ENCODE measurements around the gene BOK. TPM values are rescaled to one million over a fixed set of nuclear protein-coding genes. Genes with fewer than 3 reads are reported as not detected.

BOK gene
- total RNA-seq, 1 donor from 2014 or later = 6.9 TPM

DNA sequence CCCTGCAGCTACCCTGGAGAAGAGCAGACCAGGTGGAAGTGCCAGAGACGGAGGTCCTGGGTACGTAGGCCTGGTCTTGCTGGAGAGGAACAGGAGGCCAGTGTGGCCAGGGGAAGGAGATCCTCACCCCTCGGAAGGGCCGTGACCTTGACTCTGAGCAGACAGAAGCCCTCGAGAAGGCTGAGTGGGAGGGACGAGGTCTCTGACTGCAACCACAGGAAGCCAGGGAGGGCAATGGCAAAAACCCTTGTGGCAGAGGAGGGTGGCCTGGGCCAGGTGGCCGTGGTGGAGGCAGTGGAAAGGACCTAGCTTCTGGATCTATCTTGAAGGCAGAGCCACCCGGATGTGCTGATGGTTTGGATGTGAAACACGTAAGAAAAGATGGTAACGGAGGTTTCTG, 50.3 kb downstream of the BOK start:
- Mint-ChIP-seq H3K4me1 (peaks cover 28% of the 10 kb centered on the region), H3K4me3 (peak overlapping the region; percentile 60), H3K27ac (ENCODE audit: unreplicated experiment) (no peak overlapping the region), H3K9me3 (no peaks in the 10 kb centered on the region), H3K27me3 (ENCODE audit: low read depth) (no peaks in the 10 kb centered on the region), H3K36me3 (ENCODE audit: low read depth) (no peaks in the 10 kb centered on the region)
- TF ChIP-seq, protein P1, sequence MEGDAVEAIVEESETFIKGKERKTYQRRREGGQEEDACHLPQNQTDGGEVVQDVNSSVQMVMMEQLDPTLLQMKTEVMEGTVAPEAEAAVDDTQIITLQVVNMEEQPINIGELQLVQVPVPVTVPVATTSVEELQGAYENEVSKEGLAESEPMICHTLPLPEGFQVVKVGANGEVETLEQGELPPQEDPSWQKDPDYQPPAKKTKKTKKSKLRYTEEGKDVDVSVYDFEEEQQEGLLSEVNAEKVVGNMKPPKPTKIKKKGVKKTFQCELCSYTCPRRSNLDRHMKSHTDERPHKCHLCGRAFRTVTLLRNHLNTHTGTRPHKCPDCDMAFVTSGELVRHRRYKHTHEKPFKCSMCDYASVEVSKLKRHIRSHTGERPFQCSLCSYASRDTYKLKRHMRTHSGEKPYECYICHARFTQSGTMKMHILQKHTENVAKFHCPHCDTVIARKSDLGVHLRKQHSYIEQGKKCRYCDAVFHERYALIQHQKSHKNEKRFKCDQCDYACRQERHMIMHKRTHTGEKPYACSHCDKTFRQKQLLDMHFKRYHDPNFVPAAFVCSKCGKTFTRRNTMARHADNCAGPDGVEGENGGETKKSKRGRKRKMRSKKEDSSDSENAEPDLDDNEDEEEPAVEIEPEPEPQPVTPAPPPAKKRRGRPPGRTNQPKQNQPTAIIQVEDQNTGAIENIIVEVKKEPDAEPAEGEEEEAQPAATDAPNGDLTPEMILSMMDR (conservative IDR thresholded peaks at IDR 0.05) = no peak
- no peak for DNase-seq (ENCODE audit: low read depth, low spot score)

DNA sequence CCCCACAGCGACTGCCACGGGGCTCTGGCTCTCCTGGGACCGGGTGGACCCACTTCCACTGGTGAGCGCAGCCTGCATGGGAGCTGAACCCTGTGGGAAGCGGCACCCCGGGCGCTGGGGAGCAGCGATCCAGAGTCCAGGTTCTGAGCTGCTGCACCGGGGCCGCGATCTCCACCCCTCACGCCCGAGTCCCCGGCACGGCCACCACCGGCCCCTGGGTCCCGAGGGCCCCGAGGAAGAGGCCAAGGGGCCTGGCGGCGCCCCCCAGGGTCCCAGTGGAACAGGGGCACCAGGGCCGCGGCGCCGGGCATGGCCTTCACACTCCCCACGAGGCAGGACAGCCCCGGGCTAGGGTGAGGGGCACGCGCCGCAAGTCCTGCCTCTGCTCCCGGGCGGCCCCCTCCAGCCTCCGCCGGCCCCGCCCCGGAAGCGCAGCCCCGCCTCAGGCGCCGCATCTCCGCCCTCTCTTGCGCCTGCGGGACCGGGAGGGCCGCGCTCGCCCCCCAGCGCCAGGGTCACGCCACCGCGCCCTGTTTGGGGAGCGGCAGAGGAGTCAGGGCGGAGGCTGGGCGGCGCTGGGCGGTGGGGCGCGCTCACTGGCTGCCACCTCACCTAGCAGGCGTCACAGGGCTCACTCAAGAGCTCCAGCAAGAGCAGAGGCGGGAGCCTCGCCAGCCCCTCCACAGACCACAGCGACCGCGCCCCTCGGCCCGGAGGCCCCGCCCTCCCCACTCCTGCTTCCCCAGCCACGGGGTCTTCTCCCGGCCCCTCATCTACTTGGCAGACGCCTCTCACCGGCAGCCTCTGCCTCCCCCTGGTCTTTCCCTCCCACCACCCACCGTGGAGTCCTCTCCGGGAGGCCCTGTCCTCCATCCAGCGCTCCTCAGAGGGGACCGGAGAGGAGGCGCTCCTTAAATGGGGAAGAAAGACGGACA, 51.6 kb downstream of the BOK start:
- Mint-ChIP-seq H3K27me3 (ENCODE audit: low read depth) (no peaks in the 10 kb centered on the region), H3K4me3 (no peak overlapping the region), H3K9me3 (no peaks in the 10 kb centered on the region), H3K36me3 (ENCODE audit: low read depth) (no peaks in the 10 kb centered on the region), H3K27ac (ENCODE audit: unreplicated experiment) (no peak overlapping the region), H3K4me1 (peaks cover 31% of the 10 kb centered on the region)
- TF ChIP-seq, protein P1 (conservative IDR thresholded peaks at IDR 0.05) = peak; percentile 66
- DNase-seq (ENCODE audit: low read depth, low spot score) = peak; percentile 77

DNA sequence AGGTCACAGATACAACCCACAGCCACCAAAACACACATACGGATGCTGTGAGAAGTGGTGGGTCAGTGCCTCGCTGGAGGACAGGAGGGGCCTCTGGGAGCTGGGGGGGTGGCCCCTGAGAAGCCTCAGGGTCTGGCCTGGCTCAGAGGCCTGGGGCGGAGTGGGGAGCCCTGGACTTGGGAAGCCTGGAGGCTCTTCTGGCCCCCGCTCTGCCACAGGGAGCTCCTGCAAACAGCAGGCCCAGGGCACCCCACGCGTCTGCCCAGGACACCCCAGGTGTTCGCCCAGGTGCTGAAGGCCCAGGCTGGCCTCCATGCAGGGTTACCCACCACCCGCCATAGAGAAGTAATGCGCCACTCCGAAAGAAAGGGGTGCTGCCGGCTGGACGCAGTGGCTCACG, 52.5 kb downstream of the BOK start:
- Mint-ChIP-seq H3K9me3 (no peaks in the 10 kb centered on the region), H3K27ac (ENCODE audit: unreplicated experiment) (no peak overlapping the region), H3K4me3 (no peak overlapping the region), H3K4me1 (peaks cover 31% of the 10 kb centered on the region), H3K36me3 (ENCODE audit: low read depth) (no peaks in the 10 kb centered on the region), H3K27me3 (ENCODE audit: low read depth) (no peaks in the 10 kb centered on the region)
- no peak for DNase-seq (ENCODE audit: low read depth, low spot score)
- TF ChIP-seq, protein P1 (conservative IDR thresholded peaks at IDR 0.05) = no peak

DNA sequence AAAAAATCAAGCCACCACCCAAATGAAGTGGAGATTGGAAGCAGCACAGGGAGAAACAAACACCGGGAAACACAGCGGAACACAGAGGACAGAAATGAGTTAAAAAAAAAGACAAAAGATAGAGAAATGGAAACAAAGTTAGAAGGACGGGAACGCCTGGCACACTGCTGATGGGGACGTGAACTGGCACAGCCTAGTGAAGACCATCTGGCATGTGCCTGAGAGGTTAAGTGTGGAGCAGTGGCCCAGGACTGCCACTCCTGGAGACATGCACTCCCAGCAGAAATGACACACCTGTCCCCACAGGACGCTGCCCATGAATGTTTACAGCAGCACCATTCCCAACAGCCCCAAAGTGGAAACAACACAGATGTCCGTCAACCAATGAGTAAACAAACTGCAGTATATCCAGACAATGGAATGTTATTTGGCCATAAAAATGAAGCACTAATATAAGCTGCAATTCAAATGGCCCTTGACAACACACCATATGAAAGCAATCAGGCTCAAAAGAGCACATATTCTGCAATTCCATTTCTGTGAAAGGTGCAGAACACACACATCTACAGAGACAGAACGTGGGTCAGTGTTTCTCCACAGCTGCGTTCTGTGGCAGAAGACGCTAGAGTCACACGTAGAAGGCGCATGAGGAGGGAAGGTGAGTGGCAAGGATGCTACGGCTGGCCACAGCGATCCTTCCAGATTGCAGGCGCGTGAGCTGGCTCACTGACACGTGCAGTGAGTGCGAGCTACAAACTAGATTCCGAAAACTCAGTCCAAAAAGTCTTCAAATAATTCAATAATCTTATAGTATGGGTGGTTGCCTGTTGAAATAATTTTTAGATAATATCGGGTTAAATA, 53.8 kb downstream of the BOK start:
- Mint-ChIP-seq H3K36me3 (ENCODE audit: low read depth) (no peaks in the 10 kb centered on the region), H3K27ac (ENCODE audit: unreplicated experiment) (no peak overlapping the region), H3K27me3 (ENCODE audit: low read depth) (no peaks in the 10 kb centered on the region), H3K4me3 (no peak overlapping the region), H3K4me1 (peaks cover 34% of the 10 kb centered on the region), H3K9me3 (no peaks in the 10 kb centered on the region)
- TF ChIP-seq, protein P1 (conservative IDR thresholded peaks at IDR 0.05) = no peak
- DNase-seq (ENCODE audit: low read depth, low spot score) = no peak

DNA sequence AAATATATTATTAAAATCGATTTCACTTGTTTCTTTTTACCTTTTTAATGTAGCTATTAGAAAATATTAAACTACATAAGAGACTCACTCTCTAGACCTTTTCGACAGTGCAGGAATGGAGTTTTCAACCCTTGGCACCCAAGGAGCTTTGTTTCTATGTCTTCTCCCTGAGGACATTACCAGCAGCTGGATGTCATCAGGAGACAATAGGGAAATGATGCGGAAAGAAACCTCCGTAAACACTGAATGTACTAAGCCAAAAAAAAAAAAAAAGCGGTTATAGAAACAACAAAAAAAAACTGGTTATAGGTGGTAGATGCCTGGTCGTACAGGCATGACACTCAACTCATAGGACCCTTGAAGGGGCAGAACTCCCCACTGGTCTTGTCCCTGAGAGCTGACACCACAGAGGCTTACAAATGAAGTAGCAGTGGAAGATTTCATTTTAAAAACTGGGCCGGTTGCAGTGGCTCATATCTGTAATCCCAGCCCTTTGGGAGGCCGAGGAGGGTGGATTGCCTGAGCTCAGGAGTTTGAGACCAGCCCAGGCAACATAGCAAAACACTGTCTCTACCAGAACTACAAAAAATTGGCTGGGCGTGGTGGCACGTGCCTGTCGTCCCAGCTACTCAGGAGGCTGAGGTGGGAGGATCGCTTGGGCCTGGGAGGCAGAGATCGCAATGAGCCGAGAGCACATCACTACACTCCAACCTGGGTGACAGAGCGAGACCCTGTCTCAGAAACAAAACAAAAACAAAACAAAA, 54.7 kb downstream of the BOK start:
- Mint-ChIP-seq H3K27me3 (ENCODE audit: low read depth) (no peaks in the 10 kb centered on the region), H3K27ac (ENCODE audit: unreplicated experiment) (no peak overlapping the region), H3K9me3 (no peaks in the 10 kb centered on the region), H3K36me3 (ENCODE audit: low read depth) (no peaks in the 10 kb centered on the region), H3K4me3 (no peak overlapping the region), H3K4me1 (peaks cover 36% of the 10 kb centered on the region)
- TF ChIP-seq, protein P1 (conservative IDR thresholded peaks at IDR 0.05) = no peak
- DNase-seq (ENCODE audit: low read depth, low spot score) = no peak
